Measurements from ENCODE around the gene TMEM203.

The TMEM203 gene

DNA sequence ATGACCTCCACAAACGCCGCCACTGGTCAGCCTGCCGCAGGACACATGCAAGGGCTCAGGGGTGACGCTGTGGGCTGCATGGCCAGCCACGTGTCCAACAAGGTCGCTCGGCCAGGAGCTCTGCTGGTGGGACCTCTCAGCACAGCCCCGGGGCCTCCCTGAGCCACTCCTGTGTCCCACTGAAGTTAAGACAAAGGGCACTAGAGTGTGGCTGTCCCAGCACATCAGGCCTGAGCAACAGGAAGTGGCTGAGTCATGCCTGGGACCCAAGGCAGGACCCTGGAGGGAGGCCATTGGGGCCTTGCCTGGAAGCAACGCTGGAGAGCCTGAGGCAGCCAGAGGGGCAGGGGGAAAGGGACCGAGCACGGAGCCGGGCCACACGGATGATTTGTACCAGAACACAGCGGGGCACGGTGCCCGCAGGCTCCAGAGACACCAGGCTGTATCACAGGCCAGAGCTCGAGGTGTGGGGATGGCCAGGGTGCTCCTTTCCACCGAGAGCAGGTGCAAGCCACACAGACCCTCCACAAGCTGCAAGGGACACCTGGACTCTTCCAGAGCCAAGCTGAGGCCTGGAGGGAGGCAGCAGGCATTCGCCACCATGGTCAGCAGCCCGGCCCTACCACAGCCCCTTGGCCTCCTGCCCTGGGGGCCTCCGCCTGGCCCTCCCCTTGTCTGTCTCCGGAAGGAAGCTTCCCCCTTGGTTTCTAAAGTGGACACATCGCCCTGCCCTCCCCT, 27.1 kb downstream of the TMEM203 start:
- DNase-seq (ENCODE audit: low read depth): no peak

DNA sequence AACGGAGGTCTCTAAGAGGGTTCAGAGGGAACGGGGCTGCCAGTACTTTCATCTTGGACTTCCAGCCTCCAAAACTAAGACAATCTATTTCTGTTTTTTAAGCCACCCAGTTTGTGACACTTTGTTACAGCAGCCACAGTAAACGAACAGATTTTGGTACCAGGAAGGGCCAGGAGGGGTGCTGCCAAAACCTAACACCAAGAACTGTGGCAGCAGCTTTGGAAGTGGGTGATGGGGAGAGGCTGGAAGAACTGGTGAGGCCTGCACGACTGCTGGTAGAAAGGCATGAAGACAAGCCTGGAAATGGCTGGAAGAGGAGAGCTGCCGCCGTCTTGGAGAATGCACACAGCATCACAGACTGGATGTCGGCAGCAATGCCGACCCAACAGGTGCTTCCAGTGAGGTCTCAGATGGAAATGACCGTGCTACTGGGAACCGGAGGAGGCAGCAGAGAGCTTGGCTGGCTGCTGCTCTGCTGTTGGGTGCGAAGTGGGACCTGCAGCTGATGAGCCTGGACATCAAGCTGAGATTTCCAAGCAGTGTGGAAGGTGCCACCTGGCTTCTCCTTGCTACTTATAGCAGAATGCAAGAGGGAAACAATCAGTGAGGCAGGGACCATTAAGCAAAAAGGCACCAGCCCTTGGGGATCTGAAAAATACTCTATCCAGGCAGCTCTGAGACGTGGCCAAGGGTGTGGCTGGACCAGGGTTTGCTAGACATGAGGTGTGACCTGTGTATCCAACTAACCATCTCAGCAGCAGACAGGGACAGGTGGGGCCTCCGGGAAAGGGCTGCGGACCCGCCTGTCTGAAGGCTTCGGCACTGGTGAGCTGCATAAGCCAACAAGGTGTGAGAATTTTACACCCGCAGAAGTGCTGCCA, 28.9 kb downstream of the TMEM203 start:
- DNase-seq (ENCODE audit: low read depth): no peak

DNA sequence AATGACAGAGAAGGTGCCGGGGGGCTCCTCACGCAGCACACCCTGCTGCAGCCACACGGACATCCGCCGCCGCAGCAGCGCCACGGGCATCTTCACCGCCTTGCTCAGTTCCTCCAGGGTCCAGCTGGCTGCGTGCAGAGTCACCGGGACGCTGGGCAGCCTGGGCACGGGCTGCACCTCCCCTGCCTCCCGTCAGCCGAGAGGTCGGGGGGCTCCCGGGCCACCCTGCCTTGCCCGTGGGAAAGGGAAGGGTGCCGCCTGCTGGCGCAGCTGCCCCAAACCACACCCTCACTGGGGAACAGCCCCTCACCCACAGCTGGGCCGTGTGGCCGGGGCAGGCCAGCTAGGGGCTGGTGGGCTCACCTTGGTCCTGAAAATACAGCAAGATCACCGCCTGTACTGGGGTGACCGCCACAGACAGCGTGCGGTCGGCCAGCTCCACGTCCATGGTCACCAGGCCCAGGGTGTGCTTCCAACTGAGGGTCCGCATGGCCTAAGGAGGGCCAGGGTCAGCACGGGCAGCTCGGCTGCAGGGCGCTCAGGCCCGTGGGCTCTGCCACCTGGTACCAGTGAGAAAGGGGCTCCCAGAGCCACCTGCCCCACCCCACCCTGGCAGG, 30.0 kb downstream of the TMEM203 start:
- no peak for DNase-seq (ENCODE audit: low read depth)

DNA sequence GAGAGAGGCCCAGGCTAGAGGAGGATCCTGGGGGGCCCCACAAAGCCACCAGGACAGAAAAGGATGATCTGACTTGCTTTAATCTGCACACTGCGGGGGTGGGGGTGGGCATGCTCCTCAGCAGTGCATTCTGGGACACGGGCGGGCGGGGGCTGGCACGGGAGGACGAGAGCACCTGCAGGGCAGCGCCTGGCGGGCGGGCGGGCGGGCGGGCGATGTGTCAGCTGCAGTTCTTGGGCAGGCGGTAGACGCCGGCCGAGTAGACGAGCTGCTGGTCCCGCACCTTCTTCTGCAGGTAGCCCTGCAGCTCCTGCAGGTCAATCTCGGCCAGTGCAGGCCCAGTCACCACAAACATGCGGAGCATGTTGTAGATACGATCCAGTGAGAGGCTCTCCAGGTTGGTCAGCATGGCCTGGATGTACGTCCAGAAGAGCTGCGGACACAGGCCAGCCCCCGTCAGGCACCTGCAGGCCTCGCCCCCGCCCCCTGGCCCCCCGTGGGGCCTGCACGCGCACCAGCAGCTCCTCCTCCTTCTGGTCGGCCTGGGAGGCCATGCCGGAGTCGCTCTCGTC, 30.6 kb downstream of the TMEM203 start:
- no peak for DNase-seq (ENCODE audit: low read depth)

DNA sequence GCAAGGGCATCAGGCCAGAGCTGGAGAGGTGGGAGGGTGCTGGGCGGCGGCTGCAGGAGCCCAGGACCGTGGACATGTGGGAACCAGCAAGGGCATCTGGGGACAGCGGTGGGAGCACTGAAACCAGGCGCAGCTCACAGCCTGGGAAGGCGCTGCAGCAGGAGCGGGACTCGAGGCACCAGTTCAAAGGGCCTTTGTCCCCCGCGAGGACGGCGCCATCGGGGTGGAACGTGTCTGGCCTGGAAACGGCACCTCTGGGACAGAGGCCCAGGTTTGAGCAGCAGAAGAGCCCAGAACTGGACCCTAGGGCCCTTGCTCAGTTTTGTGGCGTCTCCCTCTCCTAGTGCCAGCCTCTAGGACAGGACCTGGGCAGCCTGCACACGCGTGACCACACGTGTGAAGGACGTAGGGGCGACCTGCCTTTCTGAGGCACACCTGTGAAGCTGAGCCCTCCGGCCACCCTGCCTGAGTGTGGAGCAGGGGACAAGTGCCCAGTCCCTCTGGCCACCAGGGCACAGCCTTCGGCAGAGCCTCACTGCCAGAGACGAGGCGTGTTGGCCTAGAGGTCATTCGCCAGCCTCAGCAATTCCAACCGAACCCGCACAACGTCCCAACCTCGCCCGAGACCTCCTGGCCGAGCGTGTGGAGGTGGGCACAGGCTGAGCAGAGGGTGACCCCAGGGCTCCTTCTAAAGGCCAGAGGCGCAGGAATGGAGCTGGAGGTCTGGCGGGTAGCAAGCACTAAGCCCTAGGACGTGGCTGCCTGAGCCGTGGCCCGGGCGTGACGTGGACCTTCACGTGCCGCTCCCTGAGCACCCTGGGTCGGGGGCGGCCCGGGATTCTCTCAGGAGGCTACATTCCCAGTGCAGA, 31.4 kb downstream of the TMEM203 start:
- no peak for DNase-seq (ENCODE audit: low read depth)

DNA sequence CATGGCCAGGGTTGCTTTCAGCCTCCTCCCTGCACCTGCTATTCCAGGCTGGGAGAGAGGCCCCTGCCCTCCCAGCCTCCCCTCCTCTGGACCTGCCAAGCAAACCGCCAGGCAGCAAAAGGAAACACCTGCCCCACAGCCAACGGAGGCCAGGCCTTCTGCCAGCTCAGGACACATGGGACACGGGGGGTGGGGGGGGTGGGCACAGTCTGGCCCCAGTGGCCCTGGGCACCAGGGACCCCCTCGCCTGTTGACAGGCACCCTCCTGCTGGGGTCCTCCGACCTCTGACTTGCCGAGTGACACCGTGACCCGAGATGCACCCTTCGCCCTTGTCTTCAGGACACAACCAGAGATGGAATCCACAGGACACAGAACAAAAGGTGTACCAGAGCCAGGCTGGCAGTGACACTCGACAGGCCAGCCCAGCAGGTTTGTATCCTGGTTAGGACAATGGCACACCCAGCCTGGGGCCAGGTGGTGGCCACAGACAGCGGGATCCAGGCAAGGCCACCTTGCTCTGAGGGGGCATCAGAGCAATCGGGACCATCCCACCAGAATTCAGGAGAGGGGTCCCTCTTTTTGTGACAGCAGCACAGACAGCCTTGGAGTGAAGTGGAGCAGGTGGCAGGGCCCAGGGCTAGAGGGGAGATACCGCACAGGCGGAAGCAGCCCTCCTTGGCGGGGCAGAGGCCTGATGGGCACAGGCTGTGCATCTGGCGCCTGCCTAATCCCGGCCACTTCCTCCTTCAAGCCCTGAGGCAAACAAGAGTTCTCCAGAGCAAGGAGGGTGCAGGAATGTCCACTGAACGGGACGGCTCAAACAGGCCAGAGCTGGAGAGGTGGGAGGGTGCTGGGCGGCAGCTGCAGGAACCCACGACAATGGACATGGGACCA, 32.3 kb downstream of the TMEM203 start:
- DNase-seq (ENCODE audit: low read depth): no peak

DNA sequence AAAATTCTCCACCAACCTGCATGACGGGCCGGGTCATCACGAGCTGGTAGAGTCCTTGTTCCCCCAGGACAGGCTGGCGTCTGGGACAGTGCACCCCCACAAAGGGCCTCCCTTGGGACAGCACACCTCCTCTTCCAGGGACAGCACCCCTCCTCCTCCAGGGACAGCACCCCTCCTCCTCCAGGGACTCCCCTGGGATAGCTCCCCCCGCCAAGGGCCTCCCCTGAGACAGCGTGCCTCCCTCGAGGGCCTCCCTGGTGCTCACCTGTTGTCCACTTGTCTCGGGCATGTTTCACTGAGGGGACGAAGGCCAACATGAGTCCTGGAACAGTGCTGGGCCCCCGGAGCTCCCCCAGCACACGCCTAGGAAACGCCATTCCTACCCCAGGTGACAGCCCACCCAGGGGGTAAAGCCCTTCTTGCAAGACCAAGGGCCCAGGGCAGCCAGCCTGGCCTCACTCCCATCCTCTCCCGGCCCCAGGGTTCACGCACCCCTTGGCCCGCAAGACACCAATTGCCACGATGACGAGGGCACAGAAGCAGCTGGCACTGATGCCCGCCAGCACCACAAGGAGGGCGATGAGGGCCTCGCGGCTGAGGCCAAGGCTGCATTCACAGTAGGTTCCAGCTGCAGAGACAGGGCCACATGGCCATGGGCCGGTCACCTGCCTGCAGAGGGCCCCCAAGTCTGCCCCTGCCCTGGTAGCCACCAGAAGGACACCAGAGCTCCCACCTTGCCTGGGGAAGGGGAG, 34.1 kb downstream of the TMEM203 start:
- DNase-seq (ENCODE audit: low read depth): no peak

DNA sequence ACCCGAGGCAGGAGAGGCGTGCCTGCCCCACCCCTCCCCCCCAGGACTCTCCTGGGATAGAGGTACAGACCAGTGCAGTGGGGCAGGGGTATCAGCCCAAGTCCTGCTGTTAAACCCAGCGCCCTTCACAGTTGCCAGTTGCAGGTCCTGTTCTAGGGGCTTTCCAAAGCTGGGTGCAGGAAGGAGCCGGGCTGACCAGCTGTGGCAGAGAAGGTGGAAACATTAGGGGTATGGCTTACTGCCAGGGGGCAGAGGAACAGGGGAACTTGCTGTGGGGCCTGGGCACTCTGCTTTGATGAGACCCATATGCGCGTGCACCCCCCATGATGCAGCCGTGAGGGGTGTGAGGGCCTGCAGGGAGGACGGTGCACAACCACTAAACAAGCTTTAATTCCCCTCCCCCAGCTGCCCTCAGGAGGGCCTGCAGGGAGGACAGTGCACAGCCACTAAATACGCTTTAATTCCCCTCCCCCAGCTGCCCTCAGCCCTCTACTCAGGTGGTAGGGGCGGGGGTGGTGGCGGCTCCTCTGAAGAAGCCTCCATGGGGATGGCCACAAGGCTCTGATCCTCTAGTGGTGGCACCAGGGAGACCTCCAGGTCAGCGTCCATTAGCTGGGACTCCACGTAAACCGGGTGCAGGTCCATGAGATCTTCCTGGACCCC, 34.8 kb downstream of the TMEM203 start:
- no peak for DNase-seq (ENCODE audit: low read depth)

DNA sequence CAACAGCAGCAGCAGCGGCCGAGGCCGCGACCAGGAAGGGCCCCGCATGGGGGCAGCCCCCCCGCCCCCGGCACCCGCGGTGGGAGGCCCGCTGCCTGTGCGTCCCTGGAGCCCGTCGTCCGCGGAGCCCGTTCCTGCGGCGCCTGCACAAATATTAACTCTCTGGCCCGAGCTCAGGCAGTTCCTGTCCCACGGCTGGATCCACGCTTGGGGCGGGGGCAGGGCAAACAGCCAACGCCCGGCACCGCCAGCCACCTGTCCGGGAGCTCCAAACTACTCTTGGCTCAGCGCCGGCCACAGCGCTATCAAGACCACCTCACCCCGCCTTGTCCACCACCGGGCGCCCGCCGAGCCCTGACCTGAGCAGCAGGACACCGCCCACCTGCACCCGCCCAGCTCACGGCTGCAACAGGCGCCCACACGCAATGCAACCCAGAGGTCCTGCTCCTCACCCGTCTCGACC, 35.5 kb downstream of the TMEM203 start, which contains the start of gene LRRC26:
Gene LRRC26 (minus strand): TSS at position 156 of the 463 bp plus-strand sequence. CDS start 108 bp downstream, at position 48.
- DNase-seq (ENCODE audit: low read depth): no peak

DNA sequence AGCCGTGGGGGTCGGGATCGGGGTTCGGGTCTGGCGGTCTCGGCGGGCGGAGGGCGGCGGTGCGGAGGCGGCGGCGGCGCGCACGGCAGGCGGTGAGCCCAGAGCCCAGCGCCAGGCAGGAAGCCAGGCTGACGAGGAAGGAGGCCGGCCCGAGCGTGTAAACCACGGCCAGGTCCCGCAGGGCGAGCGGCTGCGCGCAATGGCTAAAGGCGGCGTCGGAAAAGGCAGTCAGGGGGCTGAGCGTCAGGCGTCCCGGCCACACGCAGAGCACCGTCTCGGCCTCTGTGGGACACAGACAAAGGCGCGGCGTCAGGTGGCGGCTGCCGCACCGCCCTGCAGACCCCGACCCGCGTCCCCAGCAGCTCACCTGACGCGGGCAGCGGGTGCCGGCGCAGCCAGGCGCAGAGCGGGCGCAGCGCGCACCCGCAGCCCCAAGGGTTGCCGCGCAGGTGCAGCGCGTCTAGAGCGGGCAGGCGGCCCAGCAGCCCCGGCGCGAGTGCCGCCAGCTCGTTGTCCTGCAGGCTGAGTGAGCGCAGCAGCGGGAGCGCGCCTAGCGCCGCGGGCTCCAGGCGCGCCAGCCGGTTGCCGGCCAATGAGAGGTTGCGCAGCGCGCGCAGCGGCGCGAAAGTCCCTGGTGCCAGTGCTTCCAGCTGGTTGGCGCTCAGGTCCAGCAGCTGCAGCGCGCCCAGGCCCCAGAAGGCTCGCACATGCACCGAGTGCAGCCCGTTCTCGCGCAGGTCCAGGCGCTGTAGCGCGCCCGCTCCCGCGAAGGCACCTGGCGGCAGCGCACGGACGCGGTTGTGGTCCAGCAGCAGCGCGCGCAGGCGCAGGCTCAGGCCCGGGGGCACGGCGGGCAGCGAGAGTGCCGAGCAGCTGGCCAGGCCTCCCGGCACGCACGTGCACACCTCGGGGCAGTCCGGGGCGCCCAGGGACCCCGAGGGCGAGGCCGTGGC, 36.3 kb downstream of the TMEM203 start:
- DNase-seq (ENCODE audit: low read depth): no peak

DNA sequence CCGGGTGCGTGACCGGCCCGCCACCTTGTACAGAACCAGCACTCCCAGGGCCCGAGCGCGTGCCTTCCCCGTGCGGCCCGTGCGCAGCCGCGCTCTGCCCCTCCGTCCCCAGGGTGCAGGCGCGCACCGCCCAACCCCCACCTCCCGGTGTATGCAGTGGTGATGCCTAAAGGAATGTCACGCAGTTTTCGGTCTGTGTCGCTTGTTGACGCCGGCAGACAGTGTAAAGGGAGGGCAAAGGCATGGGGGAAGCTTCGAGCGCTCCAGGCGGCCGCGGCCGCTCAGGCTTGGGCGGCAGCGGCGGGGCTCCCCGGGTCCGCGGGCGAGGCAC, 36.9 kb downstream of the TMEM203 start:
- no peak for DNase-seq (ENCODE audit: low read depth)

DNA sequence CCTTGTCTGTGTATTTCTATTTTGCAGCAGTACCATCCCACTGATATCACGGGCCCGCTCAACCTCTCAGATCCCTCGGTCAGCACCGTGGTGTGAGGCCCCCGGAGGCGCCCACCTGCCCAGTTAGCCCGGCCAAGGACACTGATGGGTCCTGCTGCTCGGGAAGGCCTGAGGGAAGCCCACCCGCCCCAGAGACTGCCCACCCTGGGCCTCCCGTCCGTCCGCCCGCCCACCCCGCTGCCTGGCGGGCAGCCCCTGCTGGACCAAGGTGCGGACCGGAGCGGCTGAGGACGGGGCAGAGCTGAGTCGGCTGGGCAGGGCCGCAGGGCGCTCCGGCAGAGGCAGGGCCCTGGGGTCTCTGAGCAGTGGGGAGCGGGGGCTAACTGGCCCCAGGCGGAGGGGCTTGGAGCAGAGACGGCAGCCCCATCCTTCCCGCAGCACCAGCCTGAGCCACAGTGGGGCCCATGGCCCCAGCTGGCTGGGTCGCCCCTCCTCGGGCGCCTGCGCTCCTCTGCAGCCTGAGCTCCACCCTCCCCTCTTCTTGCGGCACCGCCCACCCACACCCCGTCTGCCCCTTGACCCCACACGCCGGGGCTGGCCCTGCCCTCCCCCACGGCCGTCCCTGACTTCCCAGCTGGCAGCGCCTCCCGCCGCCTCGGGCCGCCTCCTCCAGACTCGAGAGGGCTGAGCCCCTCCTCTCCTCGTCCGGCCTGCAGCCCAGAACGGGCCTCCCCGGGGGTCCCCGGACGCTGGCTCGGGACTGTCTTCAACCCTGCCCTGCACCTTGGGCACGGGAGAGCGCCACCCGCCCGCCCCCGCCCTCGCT, 37.5 kb downstream of the TMEM203 start:
- no peak for DNase-seq (ENCODE audit: low read depth)

DNA sequence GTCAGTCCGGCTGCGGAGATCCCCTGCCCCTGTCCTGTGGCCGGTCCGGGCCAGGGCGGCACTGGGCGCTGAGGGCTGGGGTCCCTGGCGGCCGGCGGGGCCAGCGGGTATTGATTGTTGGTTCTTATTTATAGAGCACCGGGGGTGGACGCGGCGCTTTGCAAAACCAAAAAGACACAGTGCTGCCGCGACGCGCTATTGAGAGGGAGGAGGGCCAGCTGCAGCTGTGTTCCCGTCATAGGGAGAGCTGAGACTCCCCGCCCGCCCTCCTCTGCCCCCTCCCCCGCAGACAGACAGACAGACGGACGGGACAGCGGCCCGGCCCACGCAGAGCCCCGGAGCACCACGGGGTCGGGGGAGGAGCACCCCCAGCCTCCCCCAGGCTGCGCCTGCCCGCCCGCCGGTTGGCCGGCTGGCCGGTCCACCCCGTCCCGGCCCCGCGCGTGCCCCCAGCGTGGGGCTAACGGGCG, 38.1 kb downstream of the TMEM203 start:
- DNase-seq (ENCODE audit: low read depth): no peak

DNA sequence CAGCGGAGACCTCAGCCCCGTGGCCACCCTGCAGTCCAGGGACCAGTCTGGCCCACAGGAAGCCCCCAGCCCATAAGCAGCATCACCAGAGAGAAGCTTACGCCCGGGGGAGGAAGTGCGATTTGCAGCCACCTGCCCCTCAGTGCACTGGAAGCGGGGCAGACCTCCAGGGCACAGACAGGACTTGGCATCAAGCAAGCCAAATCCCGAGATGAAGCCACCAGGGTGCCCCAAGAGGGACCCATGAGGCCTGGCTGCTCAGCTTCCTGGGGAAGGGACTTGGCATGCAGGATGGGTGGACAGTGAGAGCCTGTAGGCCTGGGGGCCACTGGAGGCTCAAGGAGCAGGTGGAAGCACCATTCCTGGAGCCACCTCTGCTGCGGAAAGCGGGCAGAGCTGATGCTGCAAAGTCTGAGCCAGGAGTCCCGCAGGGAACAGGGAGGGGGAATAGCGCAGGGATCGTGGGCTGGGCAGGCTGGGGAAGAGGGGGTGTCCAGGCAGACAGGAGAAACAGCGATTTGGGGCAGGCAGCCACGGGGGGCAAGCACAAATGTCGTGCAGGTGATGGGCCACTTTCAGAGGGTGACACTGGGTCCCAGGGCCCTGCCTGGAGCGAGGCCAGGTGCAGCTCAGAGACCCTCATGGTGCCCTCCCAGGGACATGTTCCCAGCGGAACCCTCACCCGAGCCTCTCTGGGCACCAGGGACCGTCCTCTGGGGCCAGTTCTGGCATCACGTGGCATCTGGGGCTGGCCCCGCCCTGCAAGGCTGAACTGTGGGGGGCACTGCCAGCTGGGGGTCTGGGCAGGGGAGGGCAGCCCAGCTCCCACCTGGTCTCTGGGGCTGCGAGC, 38.8 kb downstream of the TMEM203 start:
- DNase-seq (ENCODE audit: low read depth): no peak

DNA sequence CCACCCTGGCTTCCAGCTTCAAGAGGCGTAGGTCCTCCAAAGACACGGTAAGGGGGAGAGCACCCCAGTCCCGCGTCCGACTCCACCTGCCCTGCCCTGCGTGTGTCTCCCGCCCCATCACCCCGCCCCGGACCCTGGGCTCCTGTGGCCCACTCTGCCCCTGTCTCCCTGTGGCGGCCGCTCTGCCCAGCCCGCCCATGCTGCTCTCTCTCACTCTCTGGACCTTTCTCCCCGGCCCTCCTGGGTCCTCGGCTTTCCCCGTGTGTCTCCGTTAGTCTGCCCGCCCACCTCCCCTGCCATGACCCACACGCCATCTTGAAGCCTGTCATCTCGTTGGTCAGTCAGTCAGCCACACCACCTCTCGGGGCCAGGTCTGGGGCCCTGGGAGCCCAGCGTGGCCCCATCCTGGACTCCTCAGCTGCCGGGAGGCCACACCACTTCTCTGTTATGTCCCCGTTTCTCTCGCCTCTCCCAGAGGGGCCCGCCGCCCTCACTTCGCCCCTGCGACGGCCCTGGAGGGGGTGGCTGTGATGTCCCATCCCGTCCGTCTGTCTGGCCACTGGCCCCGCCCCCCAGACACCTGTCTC, 40.1 kb downstream of the TMEM203 start:
- DNase-seq (ENCODE audit: low read depth): no peak

Measured in stimulated activated CD4-positive, alpha-beta T cell treated with anti-CD3 and anti-CD28 coated beads, Interleukin-2, amount 100 ng/mL, for 4 hours (primary cell).